Stomach (tissue), 9 donors: ENCODE data around the gene SECTM1. TPM values are rescaled to one million over a fixed set of nuclear protein-coding genes. Genes with fewer than 3 reads are reported as not detected.

Source experiments
- DNase-seq, 2 donors: peaks; one replicate each; pipeline versions ENCODE4 v3.0.0 to v3.0.0-alpha.2; 2013 to 2019
- H3K27ac ChIP-seq, 5 donors: fragments of 200-600 bp in 4 of 5; sonication (generic) in 4 of 5; one replicate each; pipeline ENCODE4 v1.5.1; 2013 to 2019; ENCODE audit warnings: mild to moderate bottlenecking in 1 of 5, moderate library complexity in 1 of 5
- H3K27me3 ChIP-seq, 3 donors: fragments of 200-600 bp; sonication (generic); one replicate each; pipeline ENCODE4 v1.5.1; 2017 to 2019; ENCODE audit warnings: mixed run types in 1 of 3
- H3K36me3 ChIP-seq, 4 donors: fragments of 200-600 bp; sonication (generic); 1 replicate in 3 of 4; 2 replicates in 1 of 4; pipeline ENCODE4 v1.5.1; 2016 to 2019
- H3K4me1 ChIP-seq, 4 donors: fragments of 200-600 bp; sonication (generic); one replicate each; pipeline ENCODE4 v1.5.1; 2016 to 2019
- H3K4me3 ChIP-seq, 4 donors: fragments of 200-600 bp; sonication (generic) in 3 of 4; one replicate each; pipeline ENCODE4 v1.5.1; 2016 to 2019; ENCODE audit warnings: mild to moderate bottlenecking in 1 of 4
- H3K9me3 ChIP-seq, 4 donors: fragments of 200-600 bp; sonication (generic); one replicate each; pipeline ENCODE4 v1.5.1; 2016 to 2019
- CTCF ChIP-seq, 7 experiments: fragments of 450-650 bp in 4 of 7; fragments of 200-600 bp in 3 of 7; sonication (generic) in 3 of 7; IDR thresholded peaks; one replicate each; pipeline ENCODE4 v1.5.1; 2016 to 2019; ENCODE audit warnings: antibody characterized with exemption in 7 of 7, control low read depth in 2 of 7, mild to moderate bottlenecking in 1 of 7
- EP300 ChIP-seq: sonication (generic); formaldehyde crosslinking; IDR thresholded peaks from one replicate; pipeline ENCODE4 v1.6.1; 2017; ENCODE audit warnings: antibody characterized with exemption
- POLR2A ChIP-seq, 4 donors: fragments of 450-650 bp; IDR thresholded peaks; one replicate each; pipeline ENCODE4 v1.6.1; 2016; ENCODE audit warnings: antibody characterized with exemption in 4 of 4, control low read depth in 2 of 4, mild to moderate bottlenecking in 1 of 4, moderate library complexity in 1 of 4
- POLR2AphosphoS5 ChIP-seq, 3 donors: sonication (generic); formaldehyde crosslinking; IDR thresholded peaks; one replicate each; pipeline ENCODE4 v1.6.1; 2016; ENCODE audit warnings: antibody characterized with exemption in 3 of 3
- WGBS, 5 donors: extraction: QIAGEN DNeasy Blood & Tissue Kit in 3 of 5; methylation state at CpG; one replicate each; pipeline versions ENCODE4 v1.1.5 to v1.1.7; 2013 to 2018; 5-methylcytosine and 5-hydroxymethylcytosine counted together
- intact Hi-C: fragments of 100-400 bp; cut with DNase I; formaldehyde crosslinking; loops from one replicate; pipeline ENCODE4 v1.15.1; 2023; ENCODE audit warnings: low total_unique reads
- polyA plus RNA-seq, 3 donors: library from polyadenylated mRNA; stranded (reverse); fragments of 200-250 nt; gene quantifications; one replicate each; pipeline ENCODE4 v1.2.3, GENCODE V29; 2013
- total RNA-seq, 5 donors: library from RNA; depleted of rRNA; stranded (reverse); fragments of >200 nt; gene quantifications; one replicate each; pipeline versions ENCODE4 v1.1.0 to v1.2.3, GENCODE V29; 2014 to 2016
- donor health status: healthy with polysubstance abuse.
- donor health status: Bipolar disorder and iron deficiency.
- donor health status: healthy.

Gene SECTM1
- total and polyA plus RNA-seq, 8 donors: 1.8 to 48.8 (median 9.8) TPM

- Histone ChIP-seq H3K4me1 (peaks cover 37 to 73% (median 54%) of the 10 kb centered on the region in 4 donors), H3K4me3 (no peak overlapping the region), H3K9me3 (no peaks in the 10 kb centered on the region), H3K27ac (no peak overlapping the region), H3K36me3 (no peaks in the 10 kb centered on the region), H3K27me3 (peaks cover 0 to 23% (median 0%) of the 10 kb centered on the region in 3 donors)
- intact Hi-C loops: no loop called here
- WGBS, 5 donors: 90 to 96% (median 94%) methylated on average over 13 of the region's 13 CpGs
- no peak for DNase-seq
- no peak for TF ChIP-seq CTCF (IDR thresholded peaks at IDR 0.05)
- TF ChIP-seq POLR2AphosphoS5 (IDR thresholded peaks at IDR 0.05): no peak
- TF ChIP-seq POLR2A (IDR thresholded peaks at IDR 0.05): no peak
- no peak for TF ChIP-seq EP300
Observed at GRCh38 chr17:82300228-82300627, 33.3 kb downstream of the SECTM1 start.

GRCh38 chr17:82299452-82299851 lies 34.1 kb downstream of the SECTM1 start:
- intact Hi-C loops: no loop called here
- H3K36me3 ChIP-seq: no peaks in the 10 kb centered on the region
- no peak overlapping the region for H3K4me3 ChIP-seq
- WGBS, 5 donors: 86 to 91% (median 89%) methylated on average over 10 of the region's 10 CpGs
- no peak for DNase-seq
- H3K4me1 ChIP-seq: peaks cover 44 to 80% (median 62%) of the 10 kb centered on the region in 4 donors
- no peaks in the 10 kb centered on the region for H3K9me3 ChIP-seq
- peak overlapping the region in 4 of 5 donors; percentile 95 to 99 (median 98) for H3K27ac ChIP-seq
- TF ChIP-seq POLR2AphosphoS5 (IDR thresholded peaks at IDR 0.05): no peak
- H3K27me3 ChIP-seq: peaks cover 0 to 23% (median 0%) of the 10 kb centered on the region in 3 donors

GRCh38 chr17:82298538-82299421 lies 34.8 kb downstream of the SECTM1 start:
- no peak for DNase-seq
- intact Hi-C loops: no loop called here

GRCh38 chr17:82297714-82298537 lies 35.6 kb downstream of the SECTM1 start:
- Histone ChIP-seq H3K4me1 (peaks cover 55 to 86% (median 73%) of the 10 kb centered on the region in 4 donors), H3K4me3 (peak overlapping the region; percentile 35 to 51 (median 45))

More at GRCh38 chr17:82298538-82299421, 34.8 kb downstream of the SECTM1 start:
- TF ChIP-seq POLR2A (IDR thresholded peaks at IDR 0.05) (peak in 1 of 4 donors; percentile 0), EP300 (no peak)
- 63 to 67% (median 64%) methylated on average over 26 to 27 of the region's 27 CpGs for WGBS, 5 donors
- no peaks in the 10 kb centered on the region for H3K9me3 ChIP-seq
- H3K4me3 ChIP-seq: peak overlapping the region; percentile 35 to 51 (median 45)
- peak overlapping the region; percentile 80 to 99 (median 98) for H3K27ac ChIP-seq
- H3K4me1 ChIP-seq: peaks cover 51 to 87% (median 69%) of the 10 kb centered on the region in 4 donors
- H3K36me3 ChIP-seq: no peaks in the 10 kb centered on the region
- peaks cover 0 to 23% (median 0%) of the 10 kb centered on the region in 3 donors for H3K27me3 ChIP-seq

More at GRCh38 chr17:82297714-82298537, 35.6 kb downstream of the SECTM1 start:
- Histone ChIP-seq H3K36me3 (no peaks in the 10 kb centered on the region), H3K9me3 (no peaks in the 10 kb centered on the region), H3K27me3 (peaks cover 0 to 15% (median 0%) of the 10 kb centered on the region in 3 donors), H3K27ac (peak overlapping the region; percentile 80 to 99 (median 98))
- DNase-seq: peak; percentile 92 to 95
- TF ChIP-seq CTCF (IDR thresholded peaks at IDR 0.05) (no peak), POLR2AphosphoS5 (IDR thresholded peaks at IDR 0.05) (peak; percentile 85 to 97 (median 94)), EP300 (peak; percentile 81), POLR2A (IDR thresholded peaks at IDR 0.05) (no peak)
- intact Hi-C loops: no loop called here
- WGBS, 5 donors: 0 to 2% (median 1%) methylated on average over 31 to 36 of the region's 36 CpGs
